ENCODE data around the gene MARCO. TPM values are rescaled to one million over a fixed set of nuclear protein-coding genes. Genes with fewer than 3 reads are reported as not detected.
"Not testable (repeated sequence)": the region's sequence is repeated elsewhere in the genome, so short reads cannot be mapped to it uniquely, and the experiment has no call there.

Gene MARCO
- total RNA-seq, 1 experiment from 2014 or later, result not detected

DNA sequence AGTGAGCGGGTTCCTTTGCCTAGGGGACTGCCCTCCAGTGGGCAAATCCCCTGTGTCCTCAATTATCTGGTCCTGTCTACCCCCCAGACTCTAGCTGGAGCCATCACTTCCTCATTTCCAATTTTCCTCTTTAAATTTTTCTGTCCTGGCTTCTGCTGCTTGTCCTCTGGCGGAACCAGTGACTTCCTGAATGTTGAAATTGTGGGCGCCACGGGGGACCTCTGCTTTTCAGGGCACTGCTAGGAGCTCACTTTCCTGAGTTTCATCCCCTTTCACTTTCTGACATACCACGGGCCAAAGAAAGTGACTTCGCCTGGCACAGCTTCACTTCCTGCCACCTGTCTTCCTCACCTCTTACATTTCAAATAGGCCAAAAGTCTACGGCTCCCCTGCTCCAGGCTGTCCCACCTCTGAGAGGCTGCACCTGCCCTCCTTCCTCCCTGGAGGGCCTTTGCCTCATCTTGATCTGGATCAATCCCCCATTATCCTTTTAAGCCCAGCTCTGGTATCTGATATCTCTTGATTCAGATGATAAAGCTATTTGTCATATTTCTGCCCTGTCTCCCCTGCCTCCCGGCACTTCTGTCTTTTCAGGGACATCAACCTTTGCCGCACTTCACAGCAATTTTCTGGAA lies 1.4 kb upstream of the MARCO start:
- H3K4me1 ChIP-seq (replicated peaks), result no peaks in the 10 kb centered on the region
- peaks cover 4% of the 10 kb centered on the region; the same call in 1 of the 2 replicates for H3K27me3 ChIP-seq (replicated peaks)
- no peaks in the 10 kb centered on the region for H3K9me3 ChIP-seq (replicated peaks)
- DNase-seq (ENCODE audit: low read depth in 1 of 2, low spot score in 2 of 2), result no peak
- H3K27ac ChIP-seq, result no peak overlapping the region
- H3K36me3 ChIP-seq, result no peaks in the 10 kb centered on the region
- no peak overlapping the region for H3K4me3 ChIP-seq

GRCh38 chr2:118943286-118943685 lies 1.3 kb downstream of the MARCO start:
- Histone ChIP-seq H3K4me3 (no peak overlapping the region), H3K36me3 (no peaks in the 10 kb centered on the region), H3K4me1 (replicated peaks) (no peaks in the 10 kb centered on the region), H3K9me3 (replicated peaks) (no peaks in the 10 kb centered on the region), H3K27me3 (replicated peaks) (peaks cover 4% of the 10 kb centered on the region; the same call in 1 of the 2 replicates), H3K27ac (no peak overlapping the region)
- DNase-seq (ENCODE audit: low read depth in 1 of 2, low spot score in 2 of 2), result no peak

GRCh38 chr2:118945881-118946280 lies 3.9 kb downstream of the MARCO start:
- DNase-seq (ENCODE audit: low read depth in 1 of 2, low spot score in 2 of 2), result no peak

DNA sequence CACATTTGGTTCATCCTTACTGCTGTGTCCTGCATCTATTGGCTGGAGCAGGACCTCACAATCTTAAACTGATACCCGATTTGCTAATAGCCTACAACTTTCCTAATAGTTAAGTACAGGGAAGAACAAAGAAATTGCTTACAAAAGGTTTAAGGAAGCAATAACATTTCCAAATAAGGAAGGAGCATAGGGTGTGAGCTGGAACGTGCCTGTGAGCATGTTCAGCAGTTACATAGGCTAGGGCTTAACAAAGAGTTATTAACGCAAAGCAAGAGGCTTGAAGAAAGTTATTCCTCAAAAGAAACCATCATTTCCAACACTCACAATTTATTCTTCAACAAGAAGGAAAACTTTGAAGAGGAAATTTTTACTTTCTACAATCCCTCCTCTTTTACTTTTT lies 6.3 kb downstream of the MARCO start:
- H3K36me3 ChIP-seq; H3K9me3 ChIP-seq (replicated peaks); H3K4me1 ChIP-seq (replicated peaks); H3K27me3 ChIP-seq (replicated peaks); H3K4me3 ChIP-seq; H3K27ac ChIP-seq; DNase-seq (ENCODE audit: low read depth in 1 of 2, low spot score in 2 of 2): not testable (repeated sequence)

More at GRCh38 chr2:118945881-118946280, 3.9 kb downstream of the MARCO start:
- Histone ChIP-seq H3K4me1 (replicated peaks) (no peaks in the 10 kb centered on the region), H3K27me3 (replicated peaks) (peaks cover under 1% of the 10 kb centered on the region; the same call in 1 of the 2 replicates), H3K27ac (no peak overlapping the region), H3K36me3 (no peaks in the 10 kb centered on the region), H3K9me3 (replicated peaks) (no peaks in the 10 kb centered on the region), H3K4me3 (no peak overlapping the region)

DNA sequence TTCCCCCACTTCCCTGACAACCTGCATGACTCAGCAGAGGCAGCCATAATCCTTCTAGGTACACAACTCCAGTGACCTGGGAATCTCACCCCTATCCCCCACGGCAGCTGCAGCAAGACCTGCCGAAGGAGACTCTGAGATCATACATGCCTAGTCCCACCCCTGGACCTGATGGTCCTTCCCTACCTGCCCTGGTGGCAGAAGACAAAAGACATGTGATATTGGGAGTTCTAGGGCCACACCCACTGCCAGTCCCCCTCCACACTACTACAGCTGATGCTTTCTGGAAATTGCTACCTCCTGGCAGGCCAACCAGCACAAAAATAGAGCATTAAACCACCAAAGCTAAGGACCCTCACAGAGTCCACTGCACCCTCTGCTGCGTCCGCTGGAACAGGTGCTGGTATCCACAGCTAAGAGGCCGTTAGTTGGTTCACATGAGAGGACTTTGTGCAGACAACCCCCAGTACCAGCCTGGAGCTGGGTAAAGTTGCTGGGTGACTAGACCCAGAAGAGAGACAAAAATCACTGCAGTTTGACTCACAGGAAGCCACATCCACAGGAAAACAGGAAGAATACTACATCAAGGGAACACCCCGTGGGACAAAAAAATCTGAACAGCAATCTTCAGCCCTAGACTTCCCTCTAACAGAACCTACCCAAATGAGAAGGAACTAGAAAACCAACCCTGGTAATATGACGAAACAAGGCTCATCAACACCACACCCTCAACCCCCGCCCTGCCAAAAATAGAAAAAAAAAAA lies 12.5 kb downstream of the MARCO start:
- Histone ChIP-seq H3K36me3 (no peaks in the 10 kb centered on the region), H3K4me1 (replicated peaks) (no peaks in the 10 kb centered on the region), H3K27me3 (replicated peaks) (peaks cover 8% of the 10 kb centered on the region; the same call in 1 of the 2 replicates), H3K27ac (no peak overlapping the region), H3K4me3 (no peak overlapping the region), H3K9me3 (replicated peaks) (no peaks in the 10 kb centered on the region)
- DNase-seq (ENCODE audit: low read depth in 1 of 2, low spot score in 2 of 2), result no peak

DNA sequence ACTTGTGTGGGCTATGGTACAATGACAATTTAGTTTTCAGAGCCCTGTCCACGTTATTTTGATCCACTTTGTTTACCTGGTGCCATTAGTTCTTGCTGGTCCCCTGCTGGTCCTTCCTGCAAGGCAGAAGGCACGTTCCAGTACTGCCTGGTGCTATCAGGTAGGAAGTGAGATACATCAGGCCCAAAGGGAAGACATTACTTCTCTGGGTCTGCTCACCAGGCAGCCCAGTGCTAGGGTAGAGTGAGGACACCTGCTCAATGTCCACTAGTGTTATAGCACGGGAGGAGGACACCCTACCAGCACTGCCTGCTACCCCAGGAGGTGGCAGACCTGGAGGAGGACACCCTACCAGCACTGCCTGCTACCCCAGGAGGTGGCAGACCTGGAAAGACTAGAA lies 23.7 kb downstream of the MARCO start:
- Histone ChIP-seq H3K4me1 (replicated peaks) (no peaks in the 10 kb centered on the region), H3K27ac (no peak overlapping the region)
- DNase-seq (ENCODE audit: low read depth in 1 of 2, low spot score in 2 of 2), result no peak

DNA sequence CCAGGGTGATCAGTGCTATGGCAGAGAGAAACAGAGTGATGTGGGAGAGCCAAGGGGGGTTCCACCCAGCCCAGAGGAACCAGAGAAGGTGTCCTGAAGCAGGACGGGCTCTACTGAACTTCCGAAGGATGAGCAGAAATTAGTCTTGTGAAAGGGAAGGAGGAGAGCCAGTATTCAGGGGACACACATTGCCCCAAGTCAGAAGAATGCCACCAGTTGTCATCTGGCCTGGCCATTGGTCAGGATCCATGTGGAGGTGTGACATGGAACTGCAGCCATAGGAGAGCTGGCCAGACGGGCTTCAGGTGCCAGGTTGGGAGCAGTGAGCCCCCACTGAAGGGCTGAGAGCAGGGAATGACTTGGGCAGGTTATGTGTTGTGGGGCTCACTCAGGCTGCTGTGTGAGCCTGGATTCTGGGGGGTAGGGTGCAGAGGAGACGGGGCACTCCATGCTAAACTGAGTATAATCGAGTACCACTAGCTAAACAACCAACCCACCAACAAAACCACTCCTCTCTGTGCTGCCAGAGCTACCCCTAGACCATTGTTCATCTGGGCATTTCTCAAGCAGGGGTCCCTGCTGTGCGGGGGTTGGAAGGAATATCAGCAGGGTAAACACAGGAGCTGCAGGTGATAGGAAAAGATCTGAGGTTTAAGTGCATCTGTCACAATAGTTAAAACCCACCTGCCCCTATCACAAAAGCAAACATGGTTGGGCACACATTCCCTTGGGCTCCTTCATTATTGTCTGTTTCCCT lies 25.3 kb downstream of the MARCO start:
- Histone ChIP-seq H3K27ac (no peak overlapping the region), H3K36me3 (no peaks in the 10 kb centered on the region), H3K27me3 (replicated peaks) (no peaks in the 10 kb centered on the region), H3K4me1 (replicated peaks) (no peaks in the 10 kb centered on the region), H3K4me3 (no peak overlapping the region), H3K9me3 (replicated peaks) (no peaks in the 10 kb centered on the region)
- peak in 1 of 2 experiments; percentile 27 for DNase-seq (ENCODE audit: low read depth in 1 of 2, low spot score in 2 of 2)

More for the DNA sequence above, 23.7 kb downstream of the MARCO start:
- no peaks in the 10 kb centered on the region for H3K9me3 ChIP-seq (replicated peaks)
- H3K4me3 ChIP-seq, result no peak overlapping the region
- H3K27me3 ChIP-seq (replicated peaks), result no peaks in the 10 kb centered on the region
- H3K36me3 ChIP-seq, result no peaks in the 10 kb centered on the region

DNA sequence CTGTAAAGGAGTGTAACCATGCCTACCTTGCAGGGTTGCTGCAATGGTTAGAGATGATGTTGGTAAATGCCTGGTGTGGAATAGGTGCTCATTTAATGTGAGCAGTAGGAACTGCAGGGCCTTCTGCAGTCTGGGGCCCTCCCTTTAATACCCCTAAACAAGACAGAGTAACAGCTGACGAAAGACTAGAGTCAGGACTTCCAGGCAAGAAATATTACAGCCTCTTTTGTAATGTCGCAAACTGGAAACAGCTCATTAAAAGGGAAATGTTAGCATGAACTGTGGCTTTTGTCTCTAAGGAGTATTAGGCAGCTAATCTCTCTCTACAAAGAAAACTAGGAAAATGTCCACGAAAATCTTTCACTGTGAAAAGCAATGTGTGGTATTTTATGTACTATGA lies 26.0 kb downstream of the MARCO start:
- Histone ChIP-seq H3K27me3 (replicated peaks) (no peaks in the 10 kb centered on the region), H3K9me3 (replicated peaks) (no peaks in the 10 kb centered on the region)

DNA sequence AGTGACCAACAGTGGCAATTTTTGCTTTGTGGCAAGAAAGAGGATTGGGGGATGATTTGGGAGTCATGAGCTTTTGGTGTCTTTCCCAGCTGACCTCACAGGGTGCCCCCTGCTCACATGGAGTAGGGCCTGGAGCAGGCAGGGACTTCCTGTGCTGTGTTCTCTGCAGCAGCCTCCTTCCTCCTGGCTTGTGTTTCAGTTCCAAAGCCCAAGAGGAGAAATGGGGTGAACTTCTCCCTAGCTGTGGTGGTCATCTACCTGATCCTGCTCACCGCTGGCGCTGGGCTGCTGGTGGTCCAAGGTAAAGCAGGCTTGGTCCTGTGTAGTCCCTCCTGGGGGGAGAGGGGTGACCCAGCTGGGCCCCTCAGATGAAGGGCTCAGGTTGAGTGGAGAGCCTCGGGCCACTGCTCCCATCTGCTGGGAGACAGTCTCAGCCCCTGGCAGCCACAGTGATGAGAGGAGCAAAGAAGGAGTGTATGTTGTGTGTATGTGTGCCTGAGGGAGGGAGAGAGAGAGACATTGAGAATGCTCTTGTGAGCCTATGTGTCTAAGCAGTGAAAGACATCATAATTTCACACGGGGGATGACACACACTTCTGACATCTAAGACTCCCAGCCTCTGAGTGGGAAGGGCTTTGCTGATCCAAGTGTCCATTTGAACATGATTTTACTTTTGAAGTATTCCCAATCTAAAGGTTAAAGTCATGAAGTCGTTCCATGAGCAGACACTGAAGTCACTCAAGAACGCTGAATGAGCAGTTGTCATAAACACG lies 27.2 kb downstream of the MARCO start:
- H3K27me3 ChIP-seq (replicated peaks), result no peaks in the 10 kb centered on the region
- H3K9me3 ChIP-seq (replicated peaks), result no peaks in the 10 kb centered on the region
- H3K36me3 ChIP-seq, result no peaks in the 10 kb centered on the region
- H3K27ac ChIP-seq, result no peak overlapping the region
- no peak overlapping the region for H3K4me3 ChIP-seq
- DNase-seq (ENCODE audit: low read depth in 1 of 2, low spot score in 2 of 2), result no peak
- H3K4me1 ChIP-seq (replicated peaks), result no peaks in the 10 kb centered on the region

More for the DNA sequence above, 26.0 kb downstream of the MARCO start:
- H3K4me3 ChIP-seq, result no peak overlapping the region
- H3K36me3 ChIP-seq, result no peaks in the 10 kb centered on the region
- H3K4me1 ChIP-seq (replicated peaks), result no peaks in the 10 kb centered on the region
- H3K27ac ChIP-seq, result no peak overlapping the region
- DNase-seq (ENCODE audit: low read depth in 1 of 2, low spot score in 2 of 2), result no peak

- no peak for DNase-seq (ENCODE audit: low read depth in 1 of 2, low spot score in 2 of 2)
- no peaks in the 10 kb centered on the region for H3K36me3 ChIP-seq
- H3K4me1 ChIP-seq (replicated peaks), result no peaks in the 10 kb centered on the region
- H3K27ac ChIP-seq, result no peak overlapping the region
- no peak overlapping the region for H3K4me3 ChIP-seq
- H3K9me3 ChIP-seq (replicated peaks), result no peaks in the 10 kb centered on the region
- H3K27me3 ChIP-seq (replicated peaks), result no peaks in the 10 kb centered on the region
These were observed 27.9 kb downstream of the MARCO start for GRCh38 chr2:118969734-118970395.

GRCh38 chr2:118970396-118971135 lies 28.6 kb downstream of the MARCO start:
- H3K27me3 ChIP-seq (replicated peaks), result no peaks in the 10 kb centered on the region

DNA sequence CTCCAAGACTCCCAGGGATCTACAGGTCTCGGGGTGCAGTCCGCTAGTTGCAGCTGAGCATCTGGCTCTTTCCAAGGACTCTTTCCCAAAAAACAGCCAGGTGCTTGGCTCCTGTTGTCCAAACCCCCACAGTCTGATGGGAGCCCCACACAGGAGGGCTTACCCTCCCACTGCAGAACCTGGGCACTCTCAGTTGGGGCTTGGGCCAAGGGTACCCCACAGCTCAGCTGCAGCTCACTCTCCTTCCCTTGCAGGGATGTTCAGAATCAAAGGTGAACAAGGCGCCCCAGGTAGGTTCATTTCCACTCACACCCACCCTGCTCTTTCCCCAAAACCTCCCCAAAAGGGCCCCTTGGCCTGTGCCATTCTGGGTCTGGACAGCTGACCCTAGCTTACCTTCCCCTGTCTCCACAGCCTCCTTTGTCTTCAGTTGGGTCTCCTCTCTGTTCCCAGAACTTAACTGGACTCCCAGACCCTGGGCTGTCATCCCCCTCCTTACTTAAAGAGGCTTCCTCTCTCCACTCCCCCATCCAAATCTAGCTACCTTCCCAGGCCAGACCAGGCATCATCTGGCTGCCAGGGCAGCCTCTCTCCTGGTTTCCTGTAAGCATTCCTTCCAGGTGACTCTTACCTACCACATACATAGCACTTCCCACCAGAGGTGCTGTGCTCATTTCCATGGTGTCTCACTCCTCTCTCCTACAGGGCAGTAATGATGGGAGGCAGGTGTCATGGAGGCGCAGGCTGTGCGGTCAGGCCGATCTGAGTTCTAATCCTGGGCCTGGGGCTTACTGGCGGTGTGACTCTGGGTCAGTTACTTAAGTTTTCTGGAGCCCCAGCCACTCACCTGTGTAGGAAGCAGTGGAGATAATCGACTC lies 29.5 kb downstream of the MARCO start:
- peak in 1 of 2 experiments; percentile 31 for DNase-seq (ENCODE audit: low read depth in 1 of 2, low spot score in 2 of 2)
- Histone ChIP-seq H3K4me3 (no peak overlapping the region), H3K4me1 (replicated peaks) (no peaks in the 10 kb centered on the region), H3K27me3 (replicated peaks) (no peaks in the 10 kb centered on the region), H3K9me3 (replicated peaks) (no peaks in the 10 kb centered on the region), H3K27ac (no peak overlapping the region), H3K36me3 (no peaks in the 10 kb centered on the region)

More at GRCh38 chr2:118970396-118971135, 28.6 kb downstream of the MARCO start:
- H3K9me3 ChIP-seq (replicated peaks), result no peaks in the 10 kb centered on the region
- no peaks in the 10 kb centered on the region for H3K36me3 ChIP-seq
- H3K27ac ChIP-seq, result no peak overlapping the region
- H3K4me1 ChIP-seq (replicated peaks), result no peaks in the 10 kb centered on the region
- no peak overlapping the region for H3K4me3 ChIP-seq
- peak in 1 of 2 experiments; percentile 21 for DNase-seq (ENCODE audit: low read depth in 1 of 2, low spot score in 2 of 2)

Measured in SJSA1 (cell line).